Liver (tissue), 9 donors: Measurements from ENCODE around the gene RAD51B. TPM values are rescaled to one million over a fixed set of nuclear protein-coding genes. Genes with fewer than 3 reads are reported as not detected.

ENCODE experiments used
- DNase-seq: peaks from one replicate; pipeline ENCODE4 v3.0.0-alpha.2; 2017; ENCODE audit warnings: low spot score
- H3K27ac ChIP-seq, 2 donors: one replicate each; pipeline ENCODE4 v1.7.0; 2013; ENCODE audit warnings: inconsistent platforms in 2 of 2, low read length in 2 of 2, control low read depth in 1 of 2, low read depth in 1 of 2, mild to moderate bottlenecking in 1 of 2
- H3K27me3 ChIP-seq, 4 donors: one replicate each; pipeline versions ENCODE4 v1.6.1 to v1.7.0; 2013; ENCODE audit warnings: low read length in 3 of 4, inconsistent platforms in 1 of 4, mild to moderate bottlenecking in 1 of 4, moderate library complexity in 1 of 4; ENCODE audit not compliant: control insufficient read depth in 4 of 4, insufficient read depth in 4 of 4
- H3K36me3 ChIP-seq, 4 donors: one replicate each; pipeline versions ENCODE4 v1.6.1 to v1.7.0; 2013; ENCODE audit warnings: low read length in 3 of 4, mild to moderate bottlenecking in 3 of 4, low read depth in 1 of 4, moderate library complexity in 1 of 4; ENCODE audit not compliant: control insufficient read depth in 4 of 4, insufficient read depth in 3 of 4
- H3K4me1 ChIP-seq, 4 donors: one replicate each; pipeline versions ENCODE4 v1.6.1 to v1.7.0; 2013; ENCODE audit warnings: low read length in 3 of 4, mild to moderate bottlenecking in 3 of 4, moderate library complexity in 1 of 4; ENCODE audit not compliant: control insufficient read depth in 4 of 4, insufficient read depth in 4 of 4
- H3K4me3 ChIP-seq, 3 donors: one replicate each; pipeline versions ENCODE4 v1.6.1 to v1.7.0; 2013; ENCODE audit warnings: low read length in 3 of 3, control low read depth in 1 of 3, low read depth in 1 of 3, mild to moderate bottlenecking in 1 of 3
- H3K9ac ChIP-seq, 2 donors: one replicate each; pipeline ENCODE4 v1.7.0; 2013; ENCODE audit warnings: low read length in 2 of 2, mild to moderate bottlenecking in 2 of 2, moderate library complexity in 2 of 2, control low read depth in 1 of 2, low read depth in 1 of 2
- H3K9me3 ChIP-seq, 4 donors: one replicate each; pipeline versions ENCODE4 v1.6.1 to v1.7.0; 2013; ENCODE audit warnings: low read length in 3 of 4; ENCODE audit not compliant: control insufficient read depth in 4 of 4
- EGR1 ChIP-seq, 2 donors: IDR thresholded peaks; 2 replicates each; pipeline ENCODE4 v1.6.1; 2016 to 2018; ENCODE audit warnings: antibody characterized with exemption in 2 of 2, low read depth in 2 of 2
- FOXA1 ChIP-seq: IDR thresholded peaks from 2 replicates; pipeline ENCODE4 v1.6.1; 2016; ENCODE audit warnings: antibody characterized with exemption
- FOXA2 ChIP-seq: IDR thresholded peaks from 2 replicates; pipeline ENCODE4 v1.6.1; 2016; ENCODE audit warnings: antibody characterized with exemption
- GABPA ChIP-seq, 2 donors: IDR thresholded peaks in 1 of 2; conservative IDR thresholded peaks in 1 of 2; 2 replicates each; pipeline ENCODE4 v1.6.1; 2016; ENCODE audit warnings: antibody characterized with exemption in 2 of 2, mild to moderate bottlenecking in 1 of 2, moderate library complexity in 1 of 2
- HNF4A ChIP-seq, 2 donors: conservative IDR thresholded peaks; 2 replicates each; pipeline ENCODE4 v1.6.1; 2016; ENCODE audit warnings: antibody characterized with exemption in 2 of 2, mild to moderate bottlenecking in 2 of 2
- HNF4G ChIP-seq: IDR thresholded peaks from 2 replicates; pipeline ENCODE4 v1.6.1; 2016; ENCODE audit warnings: antibody characterized with exemption
- JUND ChIP-seq, 2 donors: IDR thresholded peaks; 2 replicates each; pipeline ENCODE4 v1.6.1; 2016; ENCODE audit warnings: antibody characterized with exemption in 2 of 2
- NR2F2 ChIP-seq: IDR thresholded peaks from 2 replicates; pipeline ENCODE4 v1.6.1; 2016; ENCODE audit warnings: antibody characterized with exemption
- RAD21 ChIP-seq, 2 donors: IDR thresholded peaks; 2 replicates each; pipeline ENCODE4 v1.6.1; 2016; ENCODE audit warnings: antibody characterized with exemption in 2 of 2, mild to moderate bottlenecking in 2 of 2
- RXRA ChIP-seq, 2 donors: IDR thresholded peaks; 2 replicates each; pipeline ENCODE4 v1.6.1; 2017 to 2018; ENCODE audit warnings: antibody characterized with exemption in 2 of 2, mild to moderate bottlenecking in 1 of 2
- SP1 ChIP-seq: IDR thresholded peaks from 2 replicates; pipeline ENCODE4 v1.6.1; 2018; ENCODE audit warnings: antibody characterized with exemption, mild to moderate bottlenecking
- TAF1 ChIP-seq: conservative IDR thresholded peaks from 2 replicates; pipeline ENCODE4 v1.6.1; 2016; ENCODE audit warnings: antibody characterized with exemption, mild to moderate bottlenecking
- YY1 ChIP-seq: IDR thresholded peaks from 2 replicates; pipeline ENCODE4 v1.6.1; 2016; ENCODE audit warnings: antibody characterized with exemption, mild to moderate bottlenecking
- WGBS: extraction: QIAGEN DNeasy Blood & Tissue Kit; methylation state at CpG from one replicate; pipeline ENCODE4 v1.1.7; 2013; 5-methylcytosine and 5-hydroxymethylcytosine counted together
- polyA plus RNA-seq, 2 donors: library from polyadenylated mRNA; stranded (reverse) in 1 of 2; unstranded in 1 of 2; fragments of 200-250 nt in 1 of 2; fragments of >200 nt in 1 of 2; fragmentation: Nextera tagmentation in 1 of 2; extraction: Ambion mirVana in 1 of 2; gene quantifications; one replicate each; pipeline versions ENCODE4 v1.2.1 to v1.2.3, GENCODE V29; 2013 to 2015
- total RNA-seq, 2 donors: library from RNA; depleted of rRNA; stranded (reverse); fragments of >200 nt; gene quantifications; one replicate each; pipeline ENCODE4 v1.2.3, GENCODE V29; 2014
- TF ChIP-seq, protein P1 (sequence below): IDR thresholded peaks from 2 replicates; pipeline ENCODE4 v1.6.1; 2016; ENCODE audit warnings: antibody characterized with exemption, mild to moderate bottlenecking
- TF ChIP-seq, protein P2 (sequence below): fragments of 150-350 bp; IDR thresholded peaks from 2 replicates; pipeline ENCODE4 v1.5.1; 2017; ENCODE audit warnings: improper control_type of control experiment, low read depth, low read length; ENCODE audit not compliant: missing input control
- TF ChIP-seq, protein P3 (sequence below): IDR thresholded peaks from 2 replicates; pipeline ENCODE4 v1.6.1; 2016; ENCODE audit warnings: antibody characterized with exemption
- donor health status: healthy.
- donor health status: healthy.
- donor health status: healthy.
- donor health status: healthy.
- donor health status: healthy.

The RAD51B gene
- total and polyA plus RNA-seq, 4 donors, result 0.81 to 12.9 (median 2.4) TPM

DNA sequence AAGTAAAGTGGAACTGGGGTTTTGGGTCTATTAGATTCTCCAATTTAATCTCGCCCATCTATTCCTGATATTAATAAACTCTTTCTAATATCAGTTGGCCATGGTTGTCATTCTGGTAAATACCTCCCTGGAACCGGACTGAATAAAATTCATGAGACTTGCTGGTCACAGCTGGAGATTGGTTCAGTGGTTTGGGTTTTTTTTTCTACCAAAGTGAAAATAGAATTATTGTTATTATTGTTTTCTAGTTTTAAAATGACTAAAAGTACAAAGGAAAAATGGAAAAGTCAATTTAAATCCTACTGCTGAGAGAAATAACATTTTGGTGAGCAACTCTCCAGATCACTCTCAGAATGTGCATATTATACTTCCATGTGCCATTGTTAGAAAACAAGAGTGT, 535.8 kb downstream of the RAD51B start (continued):
- TF ChIP-seq, protein P1, sequence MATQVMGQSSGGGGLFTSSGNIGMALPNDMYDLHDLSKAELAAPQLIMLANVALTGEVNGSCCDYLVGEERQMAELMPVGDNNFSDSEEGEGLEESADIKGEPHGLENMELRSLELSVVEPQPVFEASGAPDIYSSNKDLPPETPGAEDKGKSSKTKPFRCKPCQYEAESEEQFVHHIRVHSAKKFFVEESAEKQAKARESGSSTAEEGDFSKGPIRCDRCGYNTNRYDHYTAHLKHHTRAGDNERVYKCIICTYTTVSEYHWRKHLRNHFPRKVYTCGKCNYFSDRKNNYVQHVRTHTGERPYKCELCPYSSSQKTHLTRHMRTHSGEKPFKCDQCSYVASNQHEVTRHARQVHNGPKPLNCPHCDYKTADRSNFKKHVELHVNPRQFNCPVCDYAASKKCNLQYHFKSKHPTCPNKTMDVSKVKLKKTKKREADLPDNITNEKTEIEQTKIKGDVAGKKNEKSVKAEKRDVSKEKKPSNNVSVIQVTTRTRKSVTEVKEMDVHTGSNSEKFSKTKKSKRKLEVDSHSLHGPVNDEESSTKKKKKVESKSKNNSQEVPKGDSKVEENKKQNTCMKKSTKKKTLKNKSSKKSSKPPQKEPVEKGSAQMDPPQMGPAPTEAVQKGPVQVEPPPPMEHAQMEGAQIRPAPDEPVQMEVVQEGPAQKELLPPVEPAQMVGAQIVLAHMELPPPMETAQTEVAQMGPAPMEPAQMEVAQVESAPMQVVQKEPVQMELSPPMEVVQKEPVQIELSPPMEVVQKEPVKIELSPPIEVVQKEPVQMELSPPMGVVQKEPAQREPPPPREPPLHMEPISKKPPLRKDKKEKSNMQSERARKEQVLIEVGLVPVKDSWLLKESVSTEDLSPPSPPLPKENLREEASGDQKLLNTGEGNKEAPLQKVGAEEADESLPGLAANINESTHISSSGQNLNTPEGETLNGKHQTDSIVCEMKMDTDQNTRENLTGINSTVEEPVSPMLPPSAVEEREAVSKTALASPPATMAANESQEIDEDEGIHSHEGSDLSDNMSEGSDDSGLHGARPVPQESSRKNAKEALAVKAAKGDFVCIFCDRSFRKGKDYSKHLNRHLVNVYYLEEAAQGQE, result no peak
- TF ChIP-seq FOXA2, result no peak
- no peak for TF ChIP-seq FOXA1
- no peak for TF ChIP-seq EGR1 (IDR thresholded peaks at IDR 0.05; ENCODE audit: low read depth in 2 of 2)
- TF ChIP-seq GABPA (IDR thresholded peaks at IDR 0.05 in 1 of 2, conservative IDR thresholded peaks at IDR 0.05 in 1 of 2), result no peak
- TF ChIP-seq JUND (IDR thresholded peaks at IDR 0.05), result no peak
- no peak for TF ChIP-seq HNF4G
- TF ChIP-seq NR2F2, result no peak
- no peak for TF ChIP-seq RXRA (IDR thresholded peaks at IDR 0.05)
- TF ChIP-seq YY1, result no peak
- no peak for TF ChIP-seq TAF1
- TF ChIP-seq, protein P2, sequence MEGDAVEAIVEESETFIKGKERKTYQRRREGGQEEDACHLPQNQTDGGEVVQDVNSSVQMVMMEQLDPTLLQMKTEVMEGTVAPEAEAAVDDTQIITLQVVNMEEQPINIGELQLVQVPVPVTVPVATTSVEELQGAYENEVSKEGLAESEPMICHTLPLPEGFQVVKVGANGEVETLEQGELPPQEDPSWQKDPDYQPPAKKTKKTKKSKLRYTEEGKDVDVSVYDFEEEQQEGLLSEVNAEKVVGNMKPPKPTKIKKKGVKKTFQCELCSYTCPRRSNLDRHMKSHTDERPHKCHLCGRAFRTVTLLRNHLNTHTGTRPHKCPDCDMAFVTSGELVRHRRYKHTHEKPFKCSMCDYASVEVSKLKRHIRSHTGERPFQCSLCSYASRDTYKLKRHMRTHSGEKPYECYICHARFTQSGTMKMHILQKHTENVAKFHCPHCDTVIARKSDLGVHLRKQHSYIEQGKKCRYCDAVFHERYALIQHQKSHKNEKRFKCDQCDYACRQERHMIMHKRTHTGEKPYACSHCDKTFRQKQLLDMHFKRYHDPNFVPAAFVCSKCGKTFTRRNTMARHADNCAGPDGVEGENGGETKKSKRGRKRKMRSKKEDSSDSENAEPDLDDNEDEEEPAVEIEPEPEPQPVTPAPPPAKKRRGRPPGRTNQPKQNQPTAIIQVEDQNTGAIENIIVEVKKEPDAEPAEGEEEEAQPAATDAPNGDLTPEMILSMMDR, result no peak

DNA sequence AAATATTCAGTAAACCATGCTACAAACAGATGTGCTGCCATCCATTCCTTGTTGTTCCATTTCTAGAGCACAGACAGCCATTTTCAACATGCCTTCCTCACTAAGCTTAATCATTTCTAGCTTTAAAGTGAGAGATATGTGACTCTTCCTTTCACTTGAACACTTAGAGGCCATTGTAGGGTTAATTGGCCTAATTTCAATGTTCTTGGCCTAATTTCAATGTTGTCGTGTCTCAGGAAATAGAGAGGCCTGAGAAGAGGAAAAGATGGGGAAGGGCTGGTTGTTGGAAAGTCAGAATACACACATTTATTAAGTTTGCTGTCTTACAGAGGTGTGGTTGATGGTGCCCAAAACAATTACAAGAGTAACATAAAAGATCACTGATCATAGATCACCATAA, 538.2 kb downstream of the RAD51B start:
- H3K4me1 ChIP-seq, result no peaks in the 10 kb centered on the region
- TF ChIP-seq RXRA (IDR thresholded peaks at IDR 0.05) (no peak), SP1 (no peak), HNF4G (no peak), EGR1 (IDR thresholded peaks at IDR 0.05; ENCODE audit: low read depth in 2 of 2) (no peak), RAD21 (IDR thresholded peaks at IDR 0.05) (no peak), FOXA2 (no peak)
- TF ChIP-seq, protein P2, result no peak
- WGBS, result 5% methylated on average over 1 of the region's 1 CpG
- DNase-seq, result no peak
- no peaks in the 10 kb centered on the region for H3K27me3 ChIP-seq
- no peaks in the 10 kb centered on the region for H3K9me3 ChIP-seq
- no peaks in the 10 kb centered on the region for H3K36me3 ChIP-seq
- no peak overlapping the region for H3K9ac ChIP-seq
- H3K27ac ChIP-seq, result no peak overlapping the region
- H3K4me3 ChIP-seq, result no peak overlapping the region

DNA sequence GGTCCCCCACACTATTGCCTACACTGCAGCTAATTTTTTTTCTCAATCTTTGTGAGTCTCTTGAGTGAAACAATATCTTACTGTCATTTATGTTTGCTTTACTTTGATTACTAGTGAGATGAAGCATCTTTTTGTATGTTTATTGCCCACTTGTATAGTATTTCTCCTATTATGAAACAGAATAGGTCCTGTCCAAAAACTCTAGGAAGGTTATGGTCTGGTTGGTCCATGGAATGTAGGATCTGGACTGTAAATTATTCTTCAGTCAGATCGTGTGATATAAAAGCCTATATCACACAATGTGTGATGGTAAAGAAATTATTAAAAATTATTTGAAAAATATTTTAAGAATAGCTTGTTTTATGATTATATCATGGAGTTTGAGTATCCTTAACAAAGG, 538.9 kb downstream of the RAD51B start:
- H3K9me3 ChIP-seq, result no peaks in the 10 kb centered on the region
- TF ChIP-seq GABPA (IDR thresholded peaks at IDR 0.05 in 1 of 2, conservative IDR thresholded peaks at IDR 0.05 in 1 of 2) (no peak), RAD21 (IDR thresholded peaks at IDR 0.05) (no peak), HNF4G (no peak), FOXA2 (no peak), YY1 (no peak), HNF4A (conservative IDR thresholded peaks at IDR 0.05) (no peak)
- TF ChIP-seq, protein P3, sequence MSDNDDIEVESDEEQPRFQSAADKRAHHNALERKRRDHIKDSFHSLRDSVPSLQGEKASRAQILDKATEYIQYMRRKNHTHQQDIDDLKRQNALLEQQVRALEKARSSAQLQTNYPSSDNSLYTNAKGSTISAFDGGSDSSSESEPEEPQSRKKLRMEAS, result no peak
- TF ChIP-seq, protein P1, result no peak
- H3K27me3 ChIP-seq, result no peaks in the 10 kb centered on the region
- no peak for DNase-seq
- no peak overlapping the region for H3K9ac ChIP-seq
- H3K36me3 ChIP-seq, result no peaks in the 10 kb centered on the region
- H3K27ac ChIP-seq, result no peak overlapping the region
- 93% methylated on average over 1 of the region's 1 CpG for WGBS
- no peaks in the 10 kb centered on the region for H3K4me1 ChIP-seq
- H3K4me3 ChIP-seq, result no peak overlapping the region
